Tibial nerve (tissue), 4 donors: ENCODE measurements around the gene TPM3. TPM values are rescaled to one million over a fixed set of nuclear protein-coding genes. Genes with fewer than 3 reads are reported as not detected.
A peak's percentile ranks its signal among the peaks of the same experiment; 100 is the strongest.
"Not testable (repeated sequence)": the region's sequence is repeated elsewhere in the genome, so short reads cannot be mapped to it uniquely, and the experiment has no call there.

Experiments used
- DNase-seq, 2 donors: peaks; one replicate each; pipeline ENCODE4 v3.0.0-alpha.2; 2019; ENCODE audit warnings: low spot score in 2 of 2
- H3K27ac ChIP-seq, 4 donors: fragments of 200-600 bp; sonication (generic) in 3 of 4; one replicate each; pipeline ENCODE4 v1.5.1; 2017 to 2019; ENCODE audit warnings: mild to moderate bottlenecking in 1 of 4
- H3K27me3 ChIP-seq, 2 donors: fragments of 200-600 bp; sonication (generic) in 1 of 2; one replicate each; pipeline versions ENCODE4 v1.5.1 to v1.6.0; 2017 to 2019
- H3K36me3 ChIP-seq, 3 donors: fragments of 200-600 bp; sonication (generic); one replicate each; pipeline ENCODE4 v1.5.1; 2018 to 2019
- H3K4me1 ChIP-seq, 4 donors: fragments of 200-600 bp; sonication (generic) in 3 of 4; one replicate each; pipeline ENCODE4 v1.5.1; 2017 to 2019
- H3K4me3 ChIP-seq, 4 donors: fragments of 200-600 bp; sonication (generic) in 3 of 4; one replicate each; pipeline ENCODE4 v1.5.1; 2017 to 2019; ENCODE audit warnings: mild to moderate bottlenecking in 1 of 4, moderate library complexity in 1 of 4
- H3K9me3 ChIP-seq, 4 donors: fragments of 200-600 bp; sonication (generic) in 3 of 4; one replicate each; pipeline ENCODE4 v1.5.1; 2017 to 2019
- CTCF ChIP-seq, 5 experiments: fragments of 200-600 bp in 3 of 5; fragments of 450-650 bp in 2 of 5; sonication (generic) in 3 of 5; IDR thresholded peaks; one replicate each; pipeline ENCODE4 v1.5.1; 2016 to 2019; ENCODE audit warnings: antibody characterized with exemption in 5 of 5, mild to moderate bottlenecking in 3 of 5, moderate library complexity in 2 of 5
- EP300 ChIP-seq, 2 donors: sonication (generic); formaldehyde crosslinking; IDR thresholded peaks; one replicate each; pipeline ENCODE4 v1.6.1; 2017; ENCODE audit warnings: antibody characterized with exemption in 2 of 2, mild to moderate bottlenecking in 1 of 2
- POLR2A ChIP-seq, 2 donors: fragments of 450-650 bp; IDR thresholded peaks; one replicate each; pipeline ENCODE4 v1.6.1; 2017; ENCODE audit warnings: antibody characterized with exemption in 2 of 2, mild to moderate bottlenecking in 2 of 2, moderate library complexity in 2 of 2
- WGBS, 2 donors: methylation state at CpG; one replicate each; pipeline ENCODE4 v1.1.5; 2018; 5-methylcytosine and 5-hydroxymethylcytosine counted together
- total RNA-seq, 4 donors: library from RNA; depleted of rRNA; stranded (reverse); fragments of >200 nt; gene quantifications; one replicate each; pipeline ENCODE4 v1.1.0, GENCODE V29; 2016

TPM3 gene
- total RNA-seq, 4 donors from 2014 or later, result 170 to 251 (median 222) TPM

- WGBS, 2 donors, result 84% methylated on average over 9 of the region's 9 CpGs
- Histone ChIP-seq H3K27me3 (no peaks in the 10 kb centered on the region), H3K4me1 (no peaks in the 10 kb centered on the region), H3K9me3 (no peaks in the 10 kb centered on the region), H3K36me3 (peaks cover 4 to 74% (median 20%) of the 10 kb centered on the region in 3 donors), H3K4me3 (no peak overlapping the region), H3K27ac (no peak overlapping the region)
- TF ChIP-seq POLR2A (IDR thresholded peaks at IDR 0.05), result no peak
- no peak for TF ChIP-seq EP300 (IDR thresholded peaks at IDR 0.05)
- TF ChIP-seq CTCF (IDR thresholded peaks at IDR 0.05), result no peak
- DNase-seq, result no peak
These were observed 15.4 kb upstream of the TPM3 start for GRCh38 chr1:154207262-154207661.

- Histone ChIP-seq H3K4me1 (no peaks in the 10 kb centered on the region), H3K36me3 (peaks cover 4 to 64% (median 15%) of the 10 kb centered on the region in 3 donors), H3K4me3 (no peak within 1 kb of the TSS), H3K9me3 (no peaks in the 10 kb centered on the region), H3K27ac (no peak within 1 kb of the TSS), H3K27me3 (no peaks in the 10 kb centered on the region)
- TF ChIP-seq EP300 (IDR thresholded peaks at IDR 0.05), result no peak
- no peak for TF ChIP-seq POLR2A (IDR thresholded peaks at IDR 0.05)
- no peak for TF ChIP-seq CTCF (IDR thresholded peaks at IDR 0.05)
- DNase-seq, result no peak
- WGBS, 2 donors, result 80 to 86% methylated on average over 1 of the region's 1 CpG
These were observed 14.3 kb upstream of the TPM3 start, which contains the start of gene CFAP141 for GRCh38 chr1:154206196-154206595. CFAP141 (minus strand) TSS chr1:154206333; CDS start chr1:154206307, 26 bp downstream.

- H3K4me3 ChIP-seq, DNase-seq, H3K4me1 ChIP-seq, H3K27me3 ChIP-seq, H3K9me3 ChIP-seq, H3K27ac ChIP-seq: not testable (repeated sequence)
- H3K36me3 ChIP-seq, result peaks cover 4 to 60% (median 13%) of the 10 kb centered on the region in 3 donors
- WGBS, 2 donors, result 93 to 95% methylated on average over 11 of the region's 11 CpGs
These were observed 13.9 kb upstream of the TPM3 start for GRCh38 chr1:154205778-154206177.

- no peak for DNase-seq
These were observed 7.6 kb upstream of the TPM3 start for GRCh38 chr1:154199563-154199879.

GRCh38 chr1:154198756-154199562, 7.1 kb upstream of the TPM3 start:
- no peak overlapping the region for H3K4me3 ChIP-seq
- H3K27ac ChIP-seq, result peak overlapping the region in 2 of 4 donors; percentile 44 to 69
- WGBS, 2 donors, result 5 to 9% methylated on average over 5 of the region's 5 CpGs
- TF ChIP-seq EP300 (IDR thresholded peaks at IDR 0.05) (peak in 1 of 2 donors; percentile 12), POLR2A (IDR thresholded peaks at IDR 0.05) (no peak), CTCF (IDR thresholded peaks at IDR 0.05) (peak; percentile 48 to 59 (median 54))
- DNase-seq, result peak in 1 of 2 donors; percentile 90
- no peaks in the 10 kb centered on the region for H3K36me3 ChIP-seq
- H3K27me3 ChIP-seq, result no peaks in the 10 kb centered on the region
- peaks cover 0 to 11% (median 0%) of the 10 kb centered on the region in 4 donors for H3K4me1 ChIP-seq
- no peaks in the 10 kb centered on the region for H3K9me3 ChIP-seq

More at GRCh38 chr1:154199563-154199879, 7.6 kb upstream of the TPM3 start:
- no peaks in the 10 kb centered on the region for H3K36me3 ChIP-seq
- H3K4me1 ChIP-seq, result peaks cover 0 to 11% (median 0%) of the 10 kb centered on the region in 4 donors
- H3K4me3 ChIP-seq, result no peak overlapping the region
- H3K27ac ChIP-seq, result peak overlapping the region in 2 of 4 donors; percentile 44 to 69
- no peak for TF ChIP-seq CTCF (IDR thresholded peaks at IDR 0.05)
- TF ChIP-seq POLR2A (IDR thresholded peaks at IDR 0.05), result no peak
- TF ChIP-seq EP300 (IDR thresholded peaks at IDR 0.05), result no peak
- no peaks in the 10 kb centered on the region for H3K9me3 ChIP-seq
- no peaks in the 10 kb centered on the region for H3K27me3 ChIP-seq
- 89 to 93% methylated on average over 3 of the region's 3 CpGs for WGBS, 2 donors
